ENCODE measurements around the gene ISCA2.
"Not testable (repeated sequence)": the region's sequence is repeated elsewhere in the genome, so short reads cannot be mapped to it uniquely, and the experiment has no call there.

The ISCA2 gene

GRCh38 chr14:74493343-74494261 is at the start of gene ISCA2:
ISCA2 (plus strand) TSS chr14:74493765; CDS start chr14:74493775, 10 bp downstream.
- DNase-seq: peak; percentile 100

- DNase-seq: no peak
These were observed 48.7 kb upstream of the ISCA2 start for GRCh38 chr14:74444866-74445265.

GRCh38 chr14:74454397-74454796 is 39.2 kb upstream of the ISCA2 start:
- DNase-seq: not testable (repeated sequence)

- no peak for DNase-seq
These were observed 36.6 kb upstream of the ISCA2 start for GRCh38 chr14:74456684-74457564.

GRCh38 chr14:74457565-74457895 is 36.0 kb upstream of the ISCA2 start:
- DNase-seq: no peak

GRCh38 chr14:74459289-74459946 is 34.1 kb upstream of the ISCA2 start:
- no peak for DNase-seq

- DNase-seq: no peak
These were observed 33.6 kb upstream of the ISCA2 start for GRCh38 chr14:74459976-74460375.

- no peak for DNase-seq
These were observed 30.6 kb upstream of the ISCA2 start for GRCh38 chr14:74462993-74463392.

- no peak for DNase-seq
These were observed 29.9 kb upstream of the ISCA2 start for GRCh38 chr14:74463697-74464096.

GRCh38 chr14:74464785-74465184 is 28.8 kb upstream of the ISCA2 start:
- DNase-seq: no peak

- no peak for DNase-seq
These were observed 28.2 kb upstream of the ISCA2 start for GRCh38 chr14:74465335-74465734.

- no peak for DNase-seq
These were observed 25.1 kb upstream of the ISCA2 start for GRCh38 chr14:74468513-74468912.

GRCh38 chr14:74469548-74470518 is 23.7 kb upstream of the ISCA2 start:
- DNase-seq: no peak

- DNase-seq: no peak
These were observed 21.0 kb upstream of the ISCA2 start for GRCh38 chr14:74472601-74473000.

- DNase-seq: no peak
These were observed 19.2 kb upstream of the ISCA2 start for GRCh38 chr14:74474376-74474775.

GRCh38 chr14:74475678-74476077 is 17.9 kb upstream of the ISCA2 start:
- no peak for DNase-seq

GRCh38 chr14:74476107-74476506 is 17.5 kb upstream of the ISCA2 start:
- DNase-seq: no peak

- DNase-seq: no peak
These were observed 17.0 kb upstream of the ISCA2 start for GRCh38 chr14:74476607-74477006.

- no peak for DNase-seq
These were observed 14.4 kb upstream of the ISCA2 start for GRCh38 chr14:74478996-74479635.

GRCh38 chr14:74480046-74480445 is 13.5 kb upstream of the ISCA2 start:
- no peak for DNase-seq

GRCh38 chr14:74482571-74482970 is 11.0 kb upstream of the ISCA2 start:
- no peak for DNase-seq

- DNase-seq: no peak
These were observed 10.2 kb upstream of the ISCA2 start for GRCh38 chr14:74483321-74483720.

Data from right forelimb (tissue), 1 donor.